HG03565 (cell line): ENCODE measurements around the gene ATOX1.

Source experiments
- ATAC-seq: cut with Tn5 transposase; IDR thresholded peaks from one replicate; pipeline ENCODE4 v1.9.1; 2021; ENCODE audit warnings: mild to moderate bottlenecking, moderate library complexity; ENCODE audit not compliant: unreplicated experiment

ATOX1 gene

GRCh38 chr5:151770383-151771258, 12.2 kb upstream of the ATOX1 start:
- ATAC-seq, result peak; percentile 13

- ATAC-seq, result no peak
Measured at GRCh38 chr5:151766975-151767374, 8.5 kb upstream of the ATOX1 start.

GRCh38 chr5:151764801-151765200, 6.4 kb upstream of the ATOX1 start:
- no peak for ATAC-seq

- no peak for ATAC-seq
Measured at GRCh38 chr5:151758141-151758429, 346 bp downstream of the ATOX1 start.

- ATAC-seq, result no peak
Measured at GRCh38 chr5:151757233-151758140, 944 bp downstream of the ATOX1 start.

- no peak for ATAC-seq
Measured at GRCh38 chr5:151755383-151755782, 3.0 kb downstream of the ATOX1 start.

GRCh38 chr5:151751593-151751992, 6.8 kb downstream of the ATOX1 start:
- no peak for ATAC-seq

- ATAC-seq, result no peak
Measured at GRCh38 chr5:151751091-151751490, 7.3 kb downstream of the ATOX1 start.

GRCh38 chr5:151750121-151750520, 8.3 kb downstream of the ATOX1 start:
- ATAC-seq, result no peak

- no peak for ATAC-seq
Measured at GRCh38 chr5:151745071-151745705, 13.2 kb downstream of the ATOX1 start.

GRCh38 chr5:151743530-151743929, 14.9 kb downstream of the ATOX1 start:
- no peak for ATAC-seq

- ATAC-seq, result no peak
Measured at GRCh38 chr5:151742870-151743294, 15.5 kb downstream of the ATOX1 start.

- ATAC-seq, result no peak
Measured at GRCh38 chr5:151741678-151742423, 16.6 kb downstream of the ATOX1 start.

GRCh38 chr5:151740958-151741373, 17.5 kb downstream of the ATOX1 start:
- ATAC-seq, result peak; percentile 4

GRCh38 chr5:151740336-151740942, 18.0 kb downstream of the ATOX1 start:
- peak; percentile 57 for ATAC-seq

- no peak for ATAC-seq
Measured at GRCh38 chr5:151739939-151740335, 18.5 kb downstream of the ATOX1 start.

- no peak for ATAC-seq
Measured at GRCh38 chr5:151739395-151739794, 19.0 kb downstream of the ATOX1 start.

GRCh38 chr5:151738125-151738848, 20.1 kb downstream of the ATOX1 start:
- no peak for ATAC-seq

- ATAC-seq, result no peak
Measured at GRCh38 chr5:151737431-151737830, 21.0 kb downstream of the ATOX1 start.

- ATAC-seq, result no peak
Measured at GRCh38 chr5:151735646-151736045, 22.8 kb downstream of the ATOX1 start.
